DMS53 (cell line): ENCODE data around the gene ULK3.
"Not testable (repeated sequence)": the region's sequence is repeated elsewhere in the genome, so short reads cannot be mapped to it uniquely, and the experiment has no call there.

Experiments
- DNase-seq: peaks from one replicate; lab custom pipeline; 2025; lab: John Stamatoyannopoulos, UW

Gene ULK3

GRCh38 chr15:74842581-74843444, at the start of gene ULK3:
Gene ULK3 (minus strand): TSS chr15:74843156. CDS start chr15:74843105, 51 bp downstream.
- peak; percentile 94 for DNase-seq

GRCh38 chr15:74892313-74892712, 49.4 kb upstream of the ULK3 start:
- DNase-seq = no peak

GRCh38 chr15:74891469-74891868, 48.5 kb upstream of the ULK3 start:
- no peak for DNase-seq

GRCh38 chr15:74890665-74890960, 47.7 kb upstream of the ULK3 start:
- no peak for DNase-seq

GRCh38 chr15:74889883-74890664, 47.1 kb upstream of the ULK3 start, which contains the start of gene MPI:
Gene MPI (plus strand): TSS chr15:74890042. CDS start chr15:74890074, 32 bp downstream.
- peak; percentile 81 for DNase-seq

GRCh38 chr15:74889390-74889882, 46.5 kb upstream of the ULK3 start:
- DNase-seq = no peak

- DNase-seq = no peak
These were observed 45.8 kb upstream of the ULK3 start for GRCh38 chr15:74888716-74889115.

GRCh38 chr15:74887537-74888193, 44.7 kb upstream of the ULK3 start:
- DNase-seq = not testable (repeated sequence)

- DNase-seq = no peak
These were observed 42.5 kb upstream of the ULK3 start for GRCh38 chr15:74885461-74885860.

- DNase-seq = no peak
These were observed 41.7 kb upstream of the ULK3 start for GRCh38 chr15:74884428-74885223.

GRCh38 chr15:74882528-74882927, 39.6 kb upstream of the ULK3 start:
- peak; percentile 20 for DNase-seq

GRCh38 chr15:74878273-74878672, 35.3 kb upstream of the ULK3 start:
- no peak for DNase-seq

- DNase-seq = peak; percentile 67
These were observed 30.9 kb upstream of the ULK3 start for GRCh38 chr15:74873756-74874424.

- DNase-seq = peak; percentile 93
These were observed 30.2 kb upstream of the ULK3 start, which contains the start of gene SCAMP2 for GRCh38 chr15:74873036-74873755. Gene SCAMP2 (minus strand): TSS chr15:74873365. CDS start chr15:74873255, 110 bp downstream.

- DNase-seq = no peak
These were observed 29.7 kb upstream of the ULK3 start for GRCh38 chr15:74872702-74873035.

- no peak for DNase-seq
These were observed 27.7 kb upstream of the ULK3 start for GRCh38 chr15:74870436-74871215.

- DNase-seq = no peak
These were observed 26.9 kb upstream of the ULK3 start for GRCh38 chr15:74869726-74870407.

GRCh38 chr15:74869372-74869725, 26.4 kb upstream of the ULK3 start:
- DNase-seq = no peak

- no peak for DNase-seq
These were observed 25.1 kb upstream of the ULK3 start for GRCh38 chr15:74868059-74868458.
